ENCODE measurements around the gene ETV6.

The ETV6 gene

DNA sequence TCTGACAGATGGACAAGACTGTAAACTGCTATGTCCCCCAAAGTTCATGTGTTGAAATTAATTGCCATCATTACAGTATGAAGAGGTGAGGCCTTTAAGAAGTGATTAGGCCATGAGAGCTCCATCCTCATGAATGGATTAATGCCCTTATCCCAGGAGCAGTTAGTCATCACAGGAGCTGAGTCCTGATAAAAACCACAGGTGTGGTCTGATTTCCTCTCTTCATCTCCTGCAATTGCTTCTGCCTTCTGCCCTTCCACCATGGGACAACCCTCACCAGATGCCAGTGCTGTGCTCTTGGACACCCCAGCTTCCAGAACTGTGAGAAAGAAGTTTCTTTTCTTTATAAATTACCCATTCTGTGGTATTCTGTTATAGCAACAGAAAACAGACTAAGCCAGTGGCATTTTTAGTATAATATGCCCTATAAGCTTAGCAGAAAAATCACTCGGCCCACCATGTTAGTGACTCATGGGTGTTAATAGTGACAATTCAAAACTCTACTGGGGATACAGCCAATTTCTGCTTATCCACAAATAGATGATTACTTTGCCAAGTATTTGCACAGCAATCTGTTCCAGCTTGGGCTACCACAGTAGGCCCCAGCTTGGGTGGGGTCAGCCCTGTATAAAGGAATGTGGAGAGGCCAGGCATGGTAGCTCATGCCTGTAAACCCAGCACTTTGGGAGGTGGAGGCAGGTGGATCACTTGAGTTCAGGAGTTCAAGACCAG lies 292.3 kb downstream of the ETV6 start:
- no peak overlapping the region for H3K27ac ChIP-seq
- TF ChIP-seq ZFX (IDR thresholded peaks at IDR 0.05; ENCODE audit: borderline replicate concordance) = no peak
- TF ChIP-seq, protein P1, sequence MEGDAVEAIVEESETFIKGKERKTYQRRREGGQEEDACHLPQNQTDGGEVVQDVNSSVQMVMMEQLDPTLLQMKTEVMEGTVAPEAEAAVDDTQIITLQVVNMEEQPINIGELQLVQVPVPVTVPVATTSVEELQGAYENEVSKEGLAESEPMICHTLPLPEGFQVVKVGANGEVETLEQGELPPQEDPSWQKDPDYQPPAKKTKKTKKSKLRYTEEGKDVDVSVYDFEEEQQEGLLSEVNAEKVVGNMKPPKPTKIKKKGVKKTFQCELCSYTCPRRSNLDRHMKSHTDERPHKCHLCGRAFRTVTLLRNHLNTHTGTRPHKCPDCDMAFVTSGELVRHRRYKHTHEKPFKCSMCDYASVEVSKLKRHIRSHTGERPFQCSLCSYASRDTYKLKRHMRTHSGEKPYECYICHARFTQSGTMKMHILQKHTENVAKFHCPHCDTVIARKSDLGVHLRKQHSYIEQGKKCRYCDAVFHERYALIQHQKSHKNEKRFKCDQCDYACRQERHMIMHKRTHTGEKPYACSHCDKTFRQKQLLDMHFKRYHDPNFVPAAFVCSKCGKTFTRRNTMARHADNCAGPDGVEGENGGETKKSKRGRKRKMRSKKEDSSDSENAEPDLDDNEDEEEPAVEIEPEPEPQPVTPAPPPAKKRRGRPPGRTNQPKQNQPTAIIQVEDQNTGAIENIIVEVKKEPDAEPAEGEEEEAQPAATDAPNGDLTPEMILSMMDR (IDR thresholded peaks at IDR 0.05) = no peak

DNA sequence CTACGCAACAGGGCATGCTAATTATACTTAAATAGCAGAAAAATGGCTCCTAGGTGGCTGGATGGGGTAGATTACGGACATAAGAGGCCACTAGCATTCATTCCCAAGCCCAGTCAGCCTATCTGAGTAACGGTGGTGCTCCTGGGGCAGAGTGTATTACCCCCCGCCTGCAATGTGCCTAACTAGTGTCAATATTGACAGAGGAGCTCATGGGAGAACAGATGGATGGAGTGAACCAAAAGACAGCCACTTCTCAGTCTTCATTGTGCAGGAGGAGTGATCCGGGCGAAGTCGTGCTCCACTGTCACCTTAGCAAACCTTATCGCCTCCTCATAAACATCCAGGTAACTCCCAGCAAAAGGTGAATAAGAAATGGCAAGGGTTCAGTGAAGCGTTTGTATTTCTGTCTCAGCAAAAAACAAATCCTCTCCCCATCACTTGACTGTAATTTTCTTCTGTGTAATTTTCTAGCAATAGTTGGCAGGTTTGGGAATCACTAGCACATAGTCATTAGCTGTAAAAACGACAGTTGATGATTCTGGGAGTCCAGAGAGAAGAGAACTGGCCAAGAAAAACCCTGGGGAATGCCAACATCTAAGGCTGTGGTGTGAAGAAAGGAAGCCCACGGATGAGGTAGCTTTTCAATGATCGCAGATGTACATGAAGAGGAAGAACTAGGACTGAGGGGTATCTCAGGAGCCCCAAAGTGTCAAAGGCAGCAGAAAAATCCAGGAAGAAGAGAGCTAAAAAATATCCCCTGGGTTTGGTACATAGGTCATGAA lies 294.6 kb downstream of the ETV6 start:
- H3K27ac ChIP-seq = no peak overlapping the region
- no peak for TF ChIP-seq ZFX (IDR thresholded peaks at IDR 0.05; ENCODE audit: borderline replicate concordance)
- TF ChIP-seq, protein P1 (IDR thresholded peaks at IDR 0.05) = no peak
